HG03558 (cell line): Measurements from ENCODE around the gene LIF.

ENCODE experiments used
- ATAC-seq: cut with Tn5 transposase; IDR thresholded peaks from one replicate; pipeline ENCODE4 v1.9.1; 2021; ENCODE audit warnings: moderate number of reproducible peaks; ENCODE audit not compliant: unreplicated experiment; ENCODE audit errors: extremely low read depth

LIF gene

GRCh38 chr22:30245985-30246813 is at the start of gene LIF:
Gene LIF, minus strand, starts transcription at chr22:30246759. Its CDS starts 64 bp downstream, at chr22:30246695.
- no peak for ATAC-seq

- no peak for ATAC-seq
Observed at GRCh38 chr22:30296324-30296723, 49.8 kb upstream of the LIF start.

GRCh38 chr22:30295576-30295975 is 49.0 kb upstream of the LIF start:
- ATAC-seq = no peak

- ATAC-seq = no peak
Observed at GRCh38 chr22:30294830-30295229, 48.3 kb upstream of the LIF start.

- no peak for ATAC-seq
Observed at GRCh38 chr22:30294066-30294465, 47.5 kb upstream of the LIF start.

GRCh38 chr22:30293026-30293425 is 46.5 kb upstream of the LIF start:
- no peak for ATAC-seq

GRCh38 chr22:30292069-30292970 is 45.8 kb upstream of the LIF start:
- no peak for ATAC-seq

GRCh38 chr22:30291058-30291892 is 44.7 kb upstream of the LIF start:
- no peak for ATAC-seq

- no peak for ATAC-seq
Observed at GRCh38 chr22:30290342-30291057, 43.9 kb upstream of the LIF start.

GRCh38 chr22:30289980-30290313 is 43.4 kb upstream of the LIF start:
- ATAC-seq = no peak

- ATAC-seq = no peak
Observed at GRCh38 chr22:30289141-30289979, 42.8 kb upstream of the LIF start, which contains the start of gene CASTOR1. Gene CASTOR1, minus strand, starts transcription at chr22:30289505. Its CDS starts 8 bp downstream, at chr22:30289497.

GRCh38 chr22:30288419-30289140 is 42.0 kb upstream of the LIF start:
- ATAC-seq = no peak

GRCh38 chr22:30287648-30288418 is 41.3 kb upstream of the LIF start:
- no peak for ATAC-seq

- no peak for ATAC-seq
Observed at GRCh38 chr22:30286813-30287647, 40.5 kb upstream of the LIF start.

GRCh38 chr22:30286331-30286730 is 39.8 kb upstream of the LIF start:
- ATAC-seq = no peak

GRCh38 chr22:30285846-30286200 is 39.3 kb upstream of the LIF start:
- no peak for ATAC-seq
